ENCODE measurements around the gene BCL11B. TPM values are rescaled to one million over a fixed set of nuclear protein-coding genes. Genes with fewer than 3 reads are reported as not detected.

Gene BCL11B
- total RNA-seq, 4 donors from 2014 or later, result 7.7 to 10.2 (median 10.0) TPM

DNA sequence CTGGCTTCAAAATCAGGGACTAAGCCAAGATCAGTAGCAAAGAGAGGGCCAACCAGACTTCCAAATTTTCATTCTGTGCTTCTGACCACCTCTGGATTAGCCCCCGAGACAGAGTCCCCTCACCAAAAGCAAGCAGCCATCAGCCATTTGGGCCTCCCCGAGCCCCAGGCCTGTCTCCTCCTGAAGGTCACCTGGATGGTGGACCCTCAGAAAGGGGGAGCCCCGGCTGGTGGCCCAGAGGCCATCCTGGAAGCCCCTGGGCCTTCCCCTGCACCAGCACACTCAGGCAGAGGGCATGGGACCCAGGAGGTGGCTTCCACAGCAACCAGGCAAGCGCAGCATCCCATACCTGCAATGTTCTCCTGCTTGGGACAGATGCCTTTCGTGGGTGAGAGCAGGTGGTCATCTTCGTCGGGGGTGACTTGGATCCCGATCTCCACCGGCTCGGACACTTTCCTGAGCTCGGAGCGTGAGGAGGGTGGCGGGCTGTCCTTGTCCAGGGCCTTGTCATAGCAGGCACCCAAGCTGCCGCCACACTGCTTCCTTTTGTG lies 14.8 kb downstream of the BCL11B start:
- TF ChIP-seq POLR2A (IDR thresholded peaks at IDR 0.05), result no peak
- no peak for TF ChIP-seq CTCF (IDR thresholded peaks at IDR 0.05)
- H3K27ac ChIP-seq, result peak overlapping the region; percentile 56 to 77 (median 70)
- no peak overlapping the region for H3K4me3 ChIP-seq
- DNase-seq, result no peak
- H3K9me3 ChIP-seq, result no peaks in the 10 kb centered on the region
- H3K4me1 ChIP-seq, result no peaks in the 10 kb centered on the region
- H3K27me3 ChIP-seq, result no peaks in the 10 kb centered on the region
- H3K36me3 ChIP-seq, result peaks cover 0 to 7% (median 0%) of the 10 kb centered on the region in 3 donors

DNA sequence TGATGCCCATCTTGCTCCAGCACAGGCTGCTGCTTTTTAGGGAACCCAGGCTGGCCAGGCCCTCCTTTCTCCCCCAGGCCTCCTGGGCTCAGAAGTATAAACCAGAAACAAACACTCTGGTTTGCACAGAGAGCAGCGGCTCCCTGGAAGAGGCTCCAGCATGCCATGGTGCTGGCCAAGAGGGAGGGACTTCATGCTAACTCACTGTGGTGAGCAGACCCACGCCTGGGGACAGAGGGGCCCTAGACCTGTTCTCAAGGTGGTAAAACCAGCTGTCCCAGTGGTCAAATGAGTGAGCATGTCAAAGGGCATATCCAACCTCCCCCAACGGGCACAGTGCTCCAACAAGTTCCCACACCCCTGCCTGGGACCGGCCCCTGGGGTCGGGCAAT lies 15.5 kb downstream of the BCL11B start:
- Histone ChIP-seq H3K4me1 (no peaks in the 10 kb centered on the region), H3K9me3 (no peaks in the 10 kb centered on the region), H3K36me3 (peaks cover 0 to 7% (median 0%) of the 10 kb centered on the region in 3 donors), H3K4me3 (no peak overlapping the region), H3K27ac (peak overlapping the region in 2 of 4 donors; percentile 67 to 77), H3K27me3 (no peaks in the 10 kb centered on the region)
- no peak for TF ChIP-seq CTCF (IDR thresholded peaks at IDR 0.05)
- TF ChIP-seq POLR2A (IDR thresholded peaks at IDR 0.05), result no peak
- no peak for DNase-seq

GRCh38 chr14:99255621-99256482 lies 16.1 kb downstream of the BCL11B start:
- peak overlapping the region in 2 of 4 donors; percentile 67 to 77 for H3K27ac ChIP-seq
- H3K9me3 ChIP-seq, result no peaks in the 10 kb centered on the region
- TF ChIP-seq CTCF (IDR thresholded peaks at IDR 0.05) (no peak), POLR2A (IDR thresholded peaks at IDR 0.05) (no peak)
- peak in 1 of 3 donors; percentile 43 for DNase-seq
- peaks cover 0 to 7% (median 0%) of the 10 kb centered on the region in 3 donors for H3K36me3 ChIP-seq
- H3K4me3 ChIP-seq, result no peak overlapping the region
- no peaks in the 10 kb centered on the region for H3K4me1 ChIP-seq
- H3K27me3 ChIP-seq, result no peaks in the 10 kb centered on the region

DNA sequence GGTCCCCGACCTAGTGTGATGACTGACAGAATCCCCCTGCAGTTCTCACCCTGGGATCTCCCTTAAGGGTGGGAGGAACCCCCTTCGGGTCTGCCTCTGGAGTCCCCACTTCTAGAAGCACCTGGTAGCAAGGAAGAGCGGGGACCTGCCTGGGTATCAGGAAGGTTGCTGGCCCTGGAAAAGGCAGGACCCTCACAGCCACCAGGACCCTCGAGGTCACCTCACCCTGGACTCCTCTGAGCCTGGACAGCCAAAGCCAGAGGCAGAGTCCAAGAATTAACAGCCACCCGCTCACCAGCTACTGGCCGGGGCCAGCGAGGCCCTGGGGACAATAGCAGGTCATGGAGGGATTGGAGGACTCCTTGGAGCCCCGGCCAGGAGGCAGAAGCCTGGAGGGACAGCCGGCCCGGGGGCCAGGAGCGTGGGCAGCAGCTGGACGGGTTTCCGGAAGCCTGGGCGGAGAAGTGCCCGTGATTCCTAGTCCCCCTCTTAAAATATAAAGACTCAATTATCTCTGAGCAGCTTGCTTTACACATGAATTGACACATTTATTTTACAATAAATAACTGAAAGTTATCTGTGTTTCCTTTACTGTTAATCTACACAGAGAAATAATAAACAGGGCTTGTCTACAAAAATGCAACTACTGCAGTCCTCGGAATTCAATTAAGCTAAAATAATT lies 17.5 kb downstream of the BCL11B start:
- no peak for TF ChIP-seq POLR2A (IDR thresholded peaks at IDR 0.05)
- no peak for TF ChIP-seq CTCF (IDR thresholded peaks at IDR 0.05)
- peaks cover 0 to 7% (median 0%) of the 10 kb centered on the region in 3 donors for H3K36me3 ChIP-seq
- no peaks in the 10 kb centered on the region for H3K9me3 ChIP-seq
- H3K27me3 ChIP-seq, result no peaks in the 10 kb centered on the region
- H3K4me1 ChIP-seq, result no peaks in the 10 kb centered on the region
- DNase-seq, result peak in 1 of 3 donors; percentile 40
- H3K4me3 ChIP-seq, result no peak overlapping the region
- H3K27ac ChIP-seq, result peak overlapping the region in 1 of 4 donors; percentile 39

GRCh38 chr14:99253890-99254289 lies 18.1 kb downstream of the BCL11B start:
- Histone ChIP-seq H3K4me3 (no peak overlapping the region), H3K9me3 (no peaks in the 10 kb centered on the region), H3K4me1 (no peaks in the 10 kb centered on the region), H3K27me3 (no peaks in the 10 kb centered on the region), H3K27ac (peak overlapping the region in 2 of 4 donors; percentile 30 to 62), H3K36me3 (peaks cover 0 to 7% (median 0%) of the 10 kb centered on the region in 3 donors)
- no peak for TF ChIP-seq CTCF (IDR thresholded peaks at IDR 0.05)
- TF ChIP-seq POLR2A (IDR thresholded peaks at IDR 0.05), result no peak
- peak in 1 of 3 donors; percentile 35 for DNase-seq

All from Peyer's patch (tissue), 4 donors.